IMR-90 (cell line): ENCODE measurements around the gene HLA-DMB. TPM values are rescaled to one million over a fixed set of nuclear protein-coding genes. Genes with fewer than 3 reads are reported as not detected.

Experiments
- ATAC-seq: fragments of 200-7000 bp; cut with Tn5 transposase; 2 replicates; pipeline ENCODE4 v1.9.1; 2020; ENCODE audit warnings: low read depth, mild to moderate bottlenecking, moderate library complexity
- BruUV-seq: library from RNA; stranded (reverse); fragments of 400-500 nt; replicated peaks from 2 replicates; lab custom pipeline; 2021; lab: Mats Ljungman, UMichigan
- CTCF ChIA-PET: fragments of 300-600 bp; formaldehyde crosslinking; extraction: SDS; loops from one replicate; lab custom pipeline; 2021; ENCODE audit warnings: antibody characterized with exemption; lab: Yijun Ruan, JAX
- POLR2A ChIA-PET: fragments of 300-600 bp; sonication (Branson Sonifier 250); formaldehyde crosslinking; loops from one replicate; lab custom pipeline; 2022; ENCODE audit warnings: antibody characterized with exemption; ENCODE audit not compliant: unreplicated experiment; lab: Charles Lee
- DNase-seq: peaks from one replicate; pipeline ENCODE4 v3.0.0; 2013
- H2AFZ ChIP-seq: replicated peaks from 2 replicates; pipeline ENCODE3; 2013; ENCODE audit warnings: low read length, mild to moderate bottlenecking; ENCODE audit not compliant: poor library complexity
- H2AK5ac ChIP-seq: 2 replicates; pipeline ENCODE4 v1.6.1; 2013; ENCODE audit warnings: low read depth, low read length, inconsistent platforms
- H2AK9ac ChIP-seq: replicated peaks from 2 replicates; pipeline ENCODE3; 2013; ENCODE audit warnings: mild to moderate bottlenecking, low read depth, low read length, moderate library complexity; ENCODE audit not compliant: poor library complexity
- H2BK120ac ChIP-seq: 2 replicates; pipeline ENCODE4 v1.6.1; 2013; ENCODE audit warnings: low read depth, low read length, inconsistent platforms
- H2BK15ac ChIP-seq: 3 replicates; pipeline ENCODE4 v1.6.1; 2013; ENCODE audit warnings: low read depth, low read length, inconsistent platforms
- H2BK20ac ChIP-seq: 2 replicates; pipeline ENCODE4 v1.6.1; 2013; ENCODE audit warnings: low read depth, mild to moderate bottlenecking, inconsistent platforms, low read length, moderate library complexity
- H2BK5ac ChIP-seq: 2 replicates; pipeline ENCODE4 v1.6.1; 2013; ENCODE audit warnings: mild to moderate bottlenecking, low read depth, low read length, inconsistent platforms; ENCODE audit not compliant: poor library complexity, severe bottlenecking
- H3K14ac ChIP-seq: replicated peaks from 2 replicates; pipeline ENCODE4 v1.6.1; 2013; ENCODE audit warnings: low read depth, low read length, inconsistent platforms
- H3K18ac ChIP-seq: 2 replicates; pipeline ENCODE4 v1.6.1; 2013; ENCODE audit warnings: low read depth, low read length, control low read depth
- H3K23ac ChIP-seq: 2 replicates; pipeline ENCODE4 v1.6.1; 2013; ENCODE audit warnings: low read depth, low read length, inconsistent platforms
- H3K27ac ChIP-seq: 2 replicates; pipeline ENCODE4 v1.5.1; 2013; ENCODE audit warnings: mild to moderate bottlenecking, control low read depth, low read length; ENCODE audit not compliant: insufficient read depth
- H3K27me3 ChIP-seq: 2 replicates; pipeline ENCODE4 v1.6.1; 2013; ENCODE audit warnings: low read length; ENCODE audit not compliant: control insufficient read depth, insufficient read depth
- H3K36me3 ChIP-seq: 2 replicates; pipeline ENCODE4 v1.6.1; 2013; ENCODE audit warnings: low read length, mixed read lengths; ENCODE audit not compliant: control insufficient read depth, insufficient read depth
- H3K4ac ChIP-seq: 2 replicates; pipeline ENCODE4 v1.6.1; 2013; ENCODE audit warnings: low read depth, low read length, inconsistent platforms
- H3K4me1 ChIP-seq: 2 replicates; pipeline ENCODE4 v1.6.1; 2013; ENCODE audit warnings: low read length, mixed read lengths; ENCODE audit not compliant: control insufficient read depth, insufficient read depth
- H3K4me2 ChIP-seq: 2 replicates; pipeline ENCODE4 v1.6.1; 2013; ENCODE audit warnings: low read depth, mild to moderate bottlenecking, control low read depth, low read length, moderate library complexity
- H3K4me3 ChIP-seq: 2 replicates; pipeline ENCODE4 v1.5.1; 2013; ENCODE audit warnings: low read depth, mild to moderate bottlenecking, control low read depth, low read length, moderate library complexity; ENCODE audit not compliant: insufficient read depth
- H3K56ac ChIP-seq: 2 replicates; pipeline ENCODE4 v1.6.1; 2013; ENCODE audit warnings: low read length, inconsistent platforms; ENCODE audit not compliant: insufficient read depth; ENCODE audit errors: extremely low read depth
- H3K79me1 ChIP-seq, 2 experiments: 2 replicates each; pipeline ENCODE4 v1.6.1; 2013; ENCODE audit warnings: low read length in 2 of 2, inconsistent platforms in 1 of 2, low read depth in 1 of 2
- H3K9ac ChIP-seq: 2 replicates; pipeline ENCODE4 v1.6.1; 2013; ENCODE audit warnings: low read depth, low read length, control low read depth
- H3K9me1 ChIP-seq: 2 replicates; pipeline ENCODE4 v1.6.1; 2013; ENCODE audit warnings: low read length, inconsistent platforms; ENCODE audit not compliant: insufficient read depth
- H3K9me3 ChIP-seq: 2 replicates; pipeline ENCODE4 v1.6.1; 2013; ENCODE audit warnings: low read length; ENCODE audit not compliant: control insufficient read depth, insufficient read depth
- H4K20me1 ChIP-seq: 2 replicates; pipeline ENCODE4 v1.6.1; 2013; ENCODE audit warnings: low read length, inconsistent platforms; ENCODE audit not compliant: insufficient read depth
- H4K5ac ChIP-seq: 2 replicates; pipeline ENCODE4 v1.6.1; 2013; ENCODE audit warnings: mild to moderate bottlenecking, low read depth, low read length, control low read depth
- H4K8ac ChIP-seq, 2 experiments: 2 replicates each; pipeline ENCODE4 v1.6.1; 2013; ENCODE audit warnings: low read depth in 2 of 2, low read length in 2 of 2, control low read depth in 1 of 2, inconsistent platforms in 1 of 2
- H4K91ac ChIP-seq: 2 replicates; pipeline ENCODE4 v1.6.1; 2013; ENCODE audit warnings: low read depth, low read length, inconsistent platforms; ENCODE audit not compliant: insufficient read depth
- CEBPB ChIP-seq: IDR thresholded peaks from 2 replicates; pipeline ENCODE4 v1.6.1; 2012; ENCODE audit warnings: low read depth, low read length, improper control_type of control experiment
- MAFK ChIP-seq: IDR thresholded peaks from 2 replicates; pipeline ENCODE4 v1.6.1; 2012; ENCODE audit warnings: low read depth, low read length, improper control_type of control experiment
- WGBS, 2 experiments: methylation state at CpG; one replicate each; pipeline versions ENCODE4 v1.1.5 to v1.1.7; 2013; ENCODE audit warnings: missing lambda C conversion rate in 2 of 2; ENCODE audit not compliant: insufficient read length in 1 of 2; ENCODE audit errors: extremely low coverage in 2 of 2; 5-methylcytosine and 5-hydroxymethylcytosine counted together
- dilution Hi-C: fragments of 300-500 bp; cut with HindIII; formaldehyde crosslinking; loops from one replicate; pipeline ENCODE4 v1.14.3; 2018; ENCODE audit warnings: low sequenced_read_pairs; ENCODE audit not compliant: unreplicated experiment
- in situ Hi-C: fragments of 300-500 bp; cut with MboI; formaldehyde crosslinking; loops from 3 replicates; pipeline ENCODE4 v1.14.3; 2019; ENCODE audit warnings: low sequenced_read_pairs, inconsistent platforms, mixed read lengths
- intact Hi-C: fragments of 100-400 bp; cut with micrococcal nuclease; formaldehyde crosslinking; loops from 2 replicates; pipeline ENCODE4 v1.10.0; 2022
- polyA plus RNA-seq, 3 experiments: library from polyadenylated mRNA; depleted of rRNA; stranded (reverse); fragments of >200 nt; gene quantifications; 2 replicates each; pipeline ENCODE4 v1.2.3, GENCODE V29; 2012; ENCODE audit warnings: low replicate concordance in 1 of 3
- total RNA-seq: library from RNA; depleted of rRNA; stranded (reverse); fragments of >200 nt; gene quantifications from 2 replicates; pipeline ENCODE4 v1.2.3, GENCODE V29; 2012
- TF ChIP-seq, protein P1 (sequence below): fragments of 150-350 bp; IDR thresholded peaks from 2 replicates; pipeline ENCODE4 v1.6.1; 2017; ENCODE audit warnings: mild to moderate bottlenecking, antibody characterized with exemption, low read length, low read depth

The HLA-DMB gene
- total and polyA plus RNA-seq, 2 of the 4 experiments (the other 2 are of a cell fraction) = 0.18 to 0.19 TPM

DNA sequence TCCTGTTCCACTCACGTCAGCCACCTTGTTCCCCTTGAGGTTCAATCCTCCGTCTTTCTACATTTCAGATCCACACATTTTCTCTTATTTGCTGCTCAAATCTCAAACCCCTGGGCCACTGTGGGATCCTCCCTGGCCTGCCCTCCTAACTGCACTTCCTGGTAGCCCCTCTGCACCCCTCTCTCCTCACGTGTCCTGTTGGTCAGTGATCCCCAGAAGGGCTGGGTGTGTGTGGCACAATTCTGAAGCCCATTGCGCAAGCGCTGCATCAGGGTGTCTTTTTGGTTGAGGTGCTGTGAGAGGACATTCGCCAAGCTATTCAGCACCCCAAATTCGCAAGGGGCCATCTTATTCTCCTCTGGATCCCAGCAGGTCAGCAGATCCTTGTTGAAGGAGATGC is 2.3 kb downstream of the HLA-DMB start:
- H4K8ac ChIP-seq = no peak overlapping the region
- H3K36me3 ChIP-seq = no peaks in the 10 kb centered on the region
- no peak overlapping the region for H3K4ac ChIP-seq
- no peak for DNase-seq
- H3K4me1 ChIP-seq = no peaks in the 10 kb centered on the region
- intact Hi-C loops = no loop called here
- H3K9ac ChIP-seq = no peak overlapping the region
- H3K56ac ChIP-seq = no peak overlapping the region
- H3K9me1 ChIP-seq = no peaks in the 10 kb centered on the region
- WGBS, 2 experiments = no CpG with 5 or more reads among the region's 7 CpGs
- H2AK5ac ChIP-seq = no peak overlapping the region
- in situ Hi-C loops = loop anchor here (5.0 kb wide), 1 partner anchor 39 kb away; no protein-coding TSS in a partner anchor
- H2AK9ac ChIP-seq = no peak overlapping the region
- no peaks in the 10 kb centered on the region for H4K20me1 ChIP-seq
- H2BK5ac ChIP-seq = no peak overlapping the region
- no peaks in the 10 kb centered on the region for H3K79me1 ChIP-seq
- no peak for ATAC-seq
- H4K5ac ChIP-seq = no peak overlapping the region
- no peak overlapping the region for H3K27ac ChIP-seq
- no peak overlapping the region for H3K4me2 ChIP-seq
- POLR2A ChIA-PET = no interaction called here
- no peak overlapping the region for H3K14ac ChIP-seq
- CTCF ChIA-PET = interaction anchor here (1.9 kb wide), 1 partner anchor 46 kb away, joined by 7 read pairs; no protein-coding TSS in a partner anchor
- H3K18ac ChIP-seq = no peak overlapping the region
- BruUV-seq = no TSS peak
- H3K9me3 ChIP-seq = no peaks in the 10 kb centered on the region
- no peak overlapping the region for H2BK15ac ChIP-seq
- TF ChIP-seq CEBPB (peak; percentile 64), MAFK (no peak)
- TF ChIP-seq, protein P1, sequence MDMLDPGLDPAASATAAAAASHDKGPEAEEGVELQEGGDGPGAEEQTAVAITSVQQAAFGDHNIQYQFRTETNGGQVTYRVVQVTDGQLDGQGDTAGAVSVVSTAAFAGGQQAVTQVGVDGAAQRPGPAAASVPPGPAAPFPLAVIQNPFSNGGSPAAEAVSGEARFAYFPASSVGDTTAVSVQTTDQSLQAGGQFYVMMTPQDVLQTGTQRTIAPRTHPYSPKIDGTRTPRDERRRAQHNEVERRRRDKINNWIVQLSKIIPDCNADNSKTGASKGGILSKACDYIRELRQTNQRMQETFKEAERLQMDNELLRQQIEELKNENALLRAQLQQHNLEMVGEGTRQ = no peak
- dilution Hi-C loops = no loop called here
- no peak overlapping the region for H3K4me3 ChIP-seq
- no peak overlapping the region for H3K23ac ChIP-seq
- no peak overlapping the region for H2BK20ac ChIP-seq
- H2BK120ac ChIP-seq = no peak overlapping the region
- no peak overlapping the region for H4K91ac ChIP-seq
- H3K27me3 ChIP-seq = peaks cover 10% of the 10 kb centered on the region
- H2AFZ ChIP-seq = no peak overlapping the region
